HEK293 (cell line): ENCODE data around the gene MYLK3.

Experiments used
- OSR2 ChIP-seq: fragments of 450-650 bp; formaldehyde crosslinking; IDR thresholded peaks from 2 replicates; pipeline ENCODE4 v1.5.1; 2016; ENCODE audit warnings: missing biosample characterization, missing genetic modification characterization
- SP2 ChIP-seq: fragments of 450-650 bp; formaldehyde crosslinking; IDR thresholded peaks from 2 replicates; pipeline ENCODE4 v1.5.1; 2016; ENCODE audit warnings: missing biosample characterization, missing genetic modification characterization
- SP7 ChIP-seq: fragments of 450-650 bp; formaldehyde crosslinking; IDR thresholded peaks from 2 replicates; pipeline ENCODE4 v1.5.1; 2016; ENCODE audit warnings: missing biosample characterization, missing genetic modification characterization
- ZFP41 ChIP-seq: fragments of 450-650 bp; formaldehyde crosslinking; IDR thresholded peaks from 2 replicates; pipeline ENCODE4 v1.5.1; 2016; ENCODE audit warnings: missing biosample characterization, missing genetic modification characterization, borderline replicate concordance
- ZNF239 ChIP-seq: fragments of 450-650 bp; formaldehyde crosslinking; IDR thresholded peaks from 2 replicates; pipeline ENCODE4 v1.5.1; 2016; ENCODE audit warnings: missing biosample characterization, missing genetic modification characterization
- ZNF350 ChIP-seq: fragments of 450-650 bp; formaldehyde crosslinking; IDR thresholded peaks from 2 replicates; pipeline ENCODE4 v1.5.0; 2017; ENCODE audit warnings: missing biosample characterization, mild to moderate bottlenecking, missing genetic modification characterization
- ZNF585B ChIP-seq: fragments of 450-650 bp; formaldehyde crosslinking; IDR thresholded peaks from 2 replicates; pipeline ENCODE4 v1.5.1; 2016; ENCODE audit warnings: missing biosample characterization, missing genetic modification characterization
- TF ChIP-seq, protein P1 (sequence below): fragments of 450-650 bp; formaldehyde crosslinking; IDR thresholded peaks from 2 replicates; pipeline ENCODE4 v1.5.1; 2016; ENCODE audit warnings: missing biosample characterization, missing genetic modification characterization
- TF ChIP-seq, protein P2 (sequence below): fragments of 450-650 bp; formaldehyde crosslinking; IDR thresholded peaks from 2 replicates; pipeline ENCODE4 v1.5.1; 2016; ENCODE audit warnings: missing biosample characterization, missing genetic modification characterization
- TF ChIP-seq, protein P3 (sequence below): fragments of 450-650 bp; formaldehyde crosslinking; IDR thresholded peaks from 2 replicates; pipeline ENCODE4 v1.5.1; 2017; ENCODE audit warnings: missing biosample characterization, missing genetic modification characterization

DNA sequence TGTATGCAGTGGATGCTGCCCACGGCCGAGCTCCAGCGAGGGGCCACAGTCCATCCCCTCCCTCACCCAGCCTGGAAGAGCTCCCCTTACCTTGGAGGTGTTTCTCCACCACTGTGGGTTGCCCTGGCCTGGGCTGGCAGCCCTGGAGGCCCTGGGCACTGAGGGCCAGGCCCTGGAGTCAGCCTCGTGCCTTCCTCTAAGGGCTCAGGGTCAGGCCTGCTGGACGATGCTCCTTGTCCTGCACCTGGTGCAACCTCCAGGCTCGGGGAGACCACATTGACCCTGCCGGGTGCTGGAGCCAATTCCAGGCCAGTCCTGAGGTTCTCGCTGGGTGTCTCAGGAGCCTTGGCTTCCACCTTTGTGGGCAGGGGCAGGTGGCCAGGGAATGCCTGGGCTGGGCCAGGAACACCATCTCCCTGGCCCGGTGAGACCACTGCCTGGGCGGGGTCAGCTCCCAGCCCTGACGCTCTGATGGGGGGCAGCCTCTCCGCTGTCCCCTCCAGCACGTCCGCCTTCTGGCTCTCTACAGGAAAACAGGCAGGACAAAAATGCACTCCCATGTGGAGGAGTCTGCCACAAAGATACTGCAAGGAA, 10.4 kb downstream of the MYLK3 start:
- no peak for TF ChIP-seq ZNF239 (tag by site-specific recombination)
- TF ChIP-seq, protein P1, sequence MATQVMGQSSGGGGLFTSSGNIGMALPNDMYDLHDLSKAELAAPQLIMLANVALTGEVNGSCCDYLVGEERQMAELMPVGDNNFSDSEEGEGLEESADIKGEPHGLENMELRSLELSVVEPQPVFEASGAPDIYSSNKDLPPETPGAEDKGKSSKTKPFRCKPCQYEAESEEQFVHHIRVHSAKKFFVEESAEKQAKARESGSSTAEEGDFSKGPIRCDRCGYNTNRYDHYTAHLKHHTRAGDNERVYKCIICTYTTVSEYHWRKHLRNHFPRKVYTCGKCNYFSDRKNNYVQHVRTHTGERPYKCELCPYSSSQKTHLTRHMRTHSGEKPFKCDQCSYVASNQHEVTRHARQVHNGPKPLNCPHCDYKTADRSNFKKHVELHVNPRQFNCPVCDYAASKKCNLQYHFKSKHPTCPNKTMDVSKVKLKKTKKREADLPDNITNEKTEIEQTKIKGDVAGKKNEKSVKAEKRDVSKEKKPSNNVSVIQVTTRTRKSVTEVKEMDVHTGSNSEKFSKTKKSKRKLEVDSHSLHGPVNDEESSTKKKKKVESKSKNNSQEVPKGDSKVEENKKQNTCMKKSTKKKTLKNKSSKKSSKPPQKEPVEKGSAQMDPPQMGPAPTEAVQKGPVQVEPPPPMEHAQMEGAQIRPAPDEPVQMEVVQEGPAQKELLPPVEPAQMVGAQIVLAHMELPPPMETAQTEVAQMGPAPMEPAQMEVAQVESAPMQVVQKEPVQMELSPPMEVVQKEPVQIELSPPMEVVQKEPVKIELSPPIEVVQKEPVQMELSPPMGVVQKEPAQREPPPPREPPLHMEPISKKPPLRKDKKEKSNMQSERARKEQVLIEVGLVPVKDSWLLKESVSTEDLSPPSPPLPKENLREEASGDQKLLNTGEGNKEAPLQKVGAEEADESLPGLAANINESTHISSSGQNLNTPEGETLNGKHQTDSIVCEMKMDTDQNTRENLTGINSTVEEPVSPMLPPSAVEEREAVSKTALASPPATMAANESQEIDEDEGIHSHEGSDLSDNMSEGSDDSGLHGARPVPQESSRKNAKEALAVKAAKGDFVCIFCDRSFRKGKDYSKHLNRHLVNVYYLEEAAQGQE (tag by site-specific recombination) = no peak
- no peak for TF ChIP-seq ZFP41 (tag by site-specific recombination)
- no peak for TF ChIP-seq OSR2 (tag by site-specific recombination)
- TF ChIP-seq SP7 (tag by site-specific recombination) = no peak
- TF ChIP-seq ZNF585B (tag by site-specific recombination) = no peak
- TF ChIP-seq, protein P2, sequence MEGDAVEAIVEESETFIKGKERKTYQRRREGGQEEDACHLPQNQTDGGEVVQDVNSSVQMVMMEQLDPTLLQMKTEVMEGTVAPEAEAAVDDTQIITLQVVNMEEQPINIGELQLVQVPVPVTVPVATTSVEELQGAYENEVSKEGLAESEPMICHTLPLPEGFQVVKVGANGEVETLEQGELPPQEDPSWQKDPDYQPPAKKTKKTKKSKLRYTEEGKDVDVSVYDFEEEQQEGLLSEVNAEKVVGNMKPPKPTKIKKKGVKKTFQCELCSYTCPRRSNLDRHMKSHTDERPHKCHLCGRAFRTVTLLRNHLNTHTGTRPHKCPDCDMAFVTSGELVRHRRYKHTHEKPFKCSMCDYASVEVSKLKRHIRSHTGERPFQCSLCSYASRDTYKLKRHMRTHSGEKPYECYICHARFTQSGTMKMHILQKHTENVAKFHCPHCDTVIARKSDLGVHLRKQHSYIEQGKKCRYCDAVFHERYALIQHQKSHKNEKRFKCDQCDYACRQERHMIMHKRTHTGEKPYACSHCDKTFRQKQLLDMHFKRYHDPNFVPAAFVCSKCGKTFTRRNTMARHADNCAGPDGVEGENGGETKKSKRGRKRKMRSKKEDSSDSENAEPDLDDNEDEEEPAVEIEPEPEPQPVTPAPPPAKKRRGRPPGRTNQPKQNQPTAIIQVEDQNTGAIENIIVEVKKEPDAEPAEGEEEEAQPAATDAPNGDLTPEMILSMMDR (tag by site-specific recombination) = no peak
- TF ChIP-seq SP2 = no peak
- no peak for TF ChIP-seq ZNF350 (tag by site-specific recombination)
- TF ChIP-seq, protein P3, sequence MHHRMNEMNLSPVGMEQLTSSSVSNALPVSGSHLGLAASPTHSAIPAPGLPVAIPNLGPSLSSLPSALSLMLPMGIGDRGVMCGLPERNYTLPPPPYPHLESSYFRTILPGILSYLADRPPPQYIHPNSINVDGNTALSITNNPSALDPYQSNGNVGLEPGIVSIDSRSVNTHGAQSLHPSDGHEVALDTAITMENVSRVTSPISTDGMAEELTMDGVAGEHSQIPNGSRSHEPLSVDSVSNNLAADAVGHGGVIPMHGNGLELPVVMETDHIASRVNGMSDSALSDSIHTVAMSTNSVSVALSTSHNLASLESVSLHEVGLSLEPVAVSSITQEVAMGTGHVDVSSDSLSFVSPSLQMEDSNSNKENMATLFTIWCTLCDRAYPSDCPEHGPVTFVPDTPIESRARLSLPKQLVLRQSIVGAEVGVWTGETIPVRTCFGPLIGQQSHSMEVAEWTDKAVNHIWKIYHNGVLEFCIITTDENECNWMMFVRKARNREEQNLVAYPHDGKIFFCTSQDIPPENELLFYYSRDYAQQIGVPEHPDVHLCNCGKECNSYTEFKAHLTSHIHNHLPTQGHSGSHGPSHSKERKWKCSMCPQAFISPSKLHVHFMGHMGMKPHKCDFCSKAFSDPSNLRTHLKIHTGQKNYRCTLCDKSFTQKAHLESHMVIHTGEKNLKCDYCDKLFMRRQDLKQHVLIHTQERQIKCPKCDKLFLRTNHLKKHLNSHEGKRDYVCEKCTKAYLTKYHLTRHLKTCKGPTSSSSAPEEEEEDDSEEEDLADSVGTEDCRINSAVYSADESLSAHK (tag by site-specific recombination) = no peak
